MG63 (cell line): ENCODE results near the gene CYP51A1. TPM values are rescaled to one million over a fixed set of nuclear protein-coding genes. Genes with fewer than 3 reads are reported as not detected.
"Not testable (repeated sequence)": the region's sequence is repeated elsewhere in the genome, so short reads cannot be mapped to it uniquely, and the experiment has no call there.

Experiments used
- DNase-seq: peaks from one replicate; pipeline ENCODE4 v3.0.0-alpha.2; 2020
- H3K27me3 ChIP-seq: fragments of 250-450 bp; sonication (Bioruptor Pico); 2 replicates; pipeline ENCODE4 v1.5.1; 2020; ENCODE audit warnings: mild to moderate bottlenecking, moderate library complexity
- H3K36me3 ChIP-seq: fragments of 250-450 bp; sonication (Bioruptor Pico); 2 replicates; pipeline ENCODE4 v1.5.1; 2020; ENCODE audit warnings: mild to moderate bottlenecking, moderate library complexity
- H3K4me3 ChIP-seq: fragments of 250-450 bp; sonication (Bioruptor Pico); 2 replicates; pipeline ENCODE4 v1.5.1; 2020; ENCODE audit warnings: mild to moderate bottlenecking, moderate library complexity
- H3K9me3 ChIP-seq: fragments of 250-450 bp; sonication (Bioruptor Pico); 2 replicates; pipeline ENCODE4 v1.5.1; 2020; ENCODE audit warnings: mild to moderate bottlenecking, moderate library complexity
- total RNA-seq: library from RNA; depleted of rRNA; stranded (reverse); fragments of >200 nt; shearing (Covaris generic); gene quantifications from 2 replicates; pipeline ENCODE4 v1.2.3, GENCODE V29; 2014; ENCODE audit warnings: low replicate concordance; rRNA removed

Gene CYP51A1
- total RNA-seq: 38.4 and 57.1 TPM in 2 replicates

DNA sequence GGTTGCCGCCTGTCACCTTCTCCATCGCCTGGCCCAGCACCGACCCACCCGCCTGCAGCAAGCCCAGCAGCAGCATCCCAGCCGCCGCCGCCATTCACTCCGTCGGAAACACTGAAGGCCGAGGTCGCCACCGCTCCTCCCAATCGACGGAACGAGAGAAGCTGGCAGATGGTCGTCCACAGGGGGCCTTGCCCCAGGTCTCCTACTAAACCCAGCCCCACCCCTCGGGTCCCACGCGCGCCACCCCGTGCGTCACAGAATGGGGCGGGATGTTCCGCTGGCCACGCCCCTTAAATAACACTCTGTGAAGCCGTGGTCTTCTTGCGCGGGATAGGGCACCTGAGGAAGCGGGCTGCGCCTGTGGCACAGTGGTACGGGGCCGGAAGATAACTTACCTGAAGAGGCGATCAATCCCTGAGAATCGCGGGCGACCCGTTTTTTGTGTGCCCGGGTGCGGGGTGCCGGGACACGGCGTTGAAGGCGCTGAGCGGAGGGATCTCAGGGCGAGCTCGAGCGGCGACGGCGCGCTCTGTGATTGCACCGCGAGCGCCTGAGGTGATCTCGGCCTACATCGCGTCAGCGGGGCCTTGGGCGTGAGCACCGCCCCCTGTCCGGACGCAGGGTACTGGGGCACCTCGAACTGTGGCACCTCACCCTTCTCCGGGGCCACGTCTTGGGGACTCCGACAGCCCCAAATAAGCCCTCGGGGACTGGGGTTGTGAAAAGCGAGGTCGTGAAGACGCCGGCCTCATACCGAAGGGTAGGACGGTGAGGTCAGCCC, at the start of gene CYP51A1:
CYP51A1 (minus strand) TSS at position 207 of the 781 bp plus-strand sequence; CDS start at position 94, 113 bp downstream.
- peak within 1 kb of the TSS; percentile 85 for H3K4me3 ChIP-seq
- no peaks in the 10 kb centered on the region for H3K9me3 ChIP-seq
- no peaks in the 10 kb centered on the region for H3K27me3 ChIP-seq
- DNase-seq: peak; percentile 84
- 0 out of 2 replicates have a peak, but pooled peaks cover 2% of the 10 kb centered on the region for H3K36me3 ChIP-seq

DNA sequence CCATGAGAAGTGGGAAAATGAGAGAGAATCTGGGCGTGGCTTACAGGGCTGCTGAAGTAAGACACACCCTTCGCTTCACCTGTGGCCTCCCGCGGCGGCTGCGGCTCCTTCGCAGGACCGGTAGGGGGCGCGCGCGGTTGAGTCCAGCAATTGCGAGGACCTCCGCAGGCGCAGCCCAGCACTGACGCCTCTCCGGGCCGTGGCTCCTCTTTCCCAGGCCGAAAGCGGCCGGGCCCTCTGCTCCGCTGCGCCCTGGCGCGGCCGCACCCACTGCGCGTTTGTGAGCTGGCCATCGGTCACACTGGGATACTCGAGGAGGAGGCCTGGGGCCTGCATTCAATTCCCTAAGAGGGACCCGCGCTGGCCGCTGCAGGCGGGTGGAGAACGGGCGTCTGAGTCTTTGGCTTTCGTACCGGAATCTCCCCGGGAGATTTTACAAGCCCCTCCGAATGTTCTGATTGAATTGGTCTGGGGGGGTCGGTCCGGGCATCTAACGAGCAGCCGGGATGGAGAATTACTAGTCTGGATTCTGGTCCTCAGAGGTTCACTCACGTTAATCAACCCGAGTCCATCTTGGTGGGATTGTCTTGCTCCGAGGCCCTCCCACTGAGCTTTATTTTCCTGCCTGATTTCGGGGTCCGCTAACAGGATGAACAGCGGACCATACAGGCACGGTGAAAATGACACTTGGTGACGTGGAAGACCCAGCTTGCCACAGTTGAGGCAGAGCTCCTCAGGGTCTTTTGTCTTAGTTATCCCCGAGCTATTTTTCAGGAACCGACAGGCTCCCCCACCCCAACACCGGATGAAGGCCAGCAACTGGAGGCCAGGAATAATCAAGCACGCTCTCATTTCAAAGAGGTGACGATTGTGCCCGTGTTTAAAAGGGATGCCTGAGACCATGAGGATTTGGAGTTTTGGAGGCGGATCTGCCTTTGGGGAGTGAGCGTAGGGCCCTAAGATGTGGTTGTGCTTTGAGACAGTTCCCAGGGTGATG, 44.9 kb upstream of the CYP51A1 start, which contains the start of gene LRRD1:
LRRD1 (minus strand) TSS at position 215 of the 997 bp plus-strand sequence. CDS start 13,940 bp downstream, outside the sequence.
- peak; percentile 70 for DNase-seq
- Histone ChIP-seq H3K9me3 (peaks cover 3% of the 10 kb centered on the region; the same call in 1 of the 2 replicates), H3K4me3 (no peak within 1 kb of the TSS), H3K36me3 (no peaks in the 10 kb centered on the region), H3K27me3 (no peaks in the 10 kb centered on the region)

DNA sequence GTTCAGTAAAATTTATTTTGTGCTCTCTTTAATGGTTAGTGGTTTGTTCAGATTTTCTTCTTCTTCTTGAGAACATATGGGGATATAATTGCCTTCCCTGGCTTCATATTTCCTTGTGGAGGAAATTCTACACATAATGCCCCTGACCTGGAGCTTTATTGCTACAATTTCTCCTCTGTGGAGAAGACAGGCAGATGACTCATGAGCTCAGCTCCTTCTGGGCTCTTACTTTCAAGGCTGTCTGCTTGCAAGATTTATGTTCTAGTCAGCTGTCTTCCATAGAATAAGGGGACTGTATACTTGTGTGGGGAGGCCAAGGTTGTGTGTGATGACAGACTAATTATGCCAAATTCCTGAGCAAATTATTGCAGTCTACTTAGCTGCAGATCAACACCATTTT, 43.1 kb upstream of the CYP51A1 start:
- Histone ChIP-seq H3K36me3 (no peaks in the 10 kb centered on the region), H3K9me3 (no peaks in the 10 kb centered on the region), H3K27me3 (no peaks in the 10 kb centered on the region), H3K4me3 (no peak overlapping the region)
- DNase-seq: no peak

DNA sequence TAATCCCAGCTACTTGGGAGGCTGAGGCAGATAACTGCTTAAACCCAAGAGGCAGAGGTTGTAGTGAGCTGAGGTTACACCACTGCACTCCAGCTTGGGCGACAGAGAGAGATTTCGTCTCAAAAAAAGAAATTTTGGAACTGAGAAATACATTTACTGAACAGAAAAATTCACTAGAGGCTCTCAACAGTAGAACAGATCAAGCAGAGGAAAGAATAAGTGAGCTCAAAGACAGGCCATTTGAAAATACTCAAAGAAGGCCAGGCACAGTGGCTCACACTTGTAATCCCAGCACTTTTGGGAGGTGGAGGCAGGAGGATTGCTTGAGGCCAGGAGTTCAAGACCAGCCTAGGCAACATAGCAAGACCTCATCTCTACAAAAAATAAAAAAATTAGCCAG, 35.3 kb upstream of the CYP51A1 start:
- H3K27me3 ChIP-seq, H3K9me3 ChIP-seq, DNase-seq, H3K36me3 ChIP-seq, H3K4me3 ChIP-seq: not testable (repeated sequence)

DNA sequence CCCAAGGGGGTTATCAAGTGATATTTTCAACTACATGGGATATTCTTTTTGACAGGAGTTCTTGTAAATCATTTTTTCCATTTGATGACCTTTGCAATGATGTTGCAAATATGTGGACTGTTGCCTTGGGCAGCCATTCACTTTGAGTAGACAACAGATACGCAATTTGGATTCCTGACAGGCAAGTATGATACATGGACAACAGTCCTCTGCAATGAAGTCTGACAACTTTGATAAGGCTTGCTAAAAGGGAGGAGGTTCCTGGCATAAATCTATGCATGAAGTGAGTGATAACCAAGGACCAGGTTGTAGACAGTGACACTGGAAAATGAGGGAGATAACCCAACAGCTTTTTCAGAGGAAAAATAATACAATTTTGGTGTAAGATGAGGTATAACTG, 27.0 kb upstream of the CYP51A1 start:
- H3K36me3 ChIP-seq: no peaks in the 10 kb centered on the region
- H3K9me3 ChIP-seq: no peaks in the 10 kb centered on the region
- no peaks in the 10 kb centered on the region for H3K27me3 ChIP-seq
- no peak for DNase-seq
- H3K4me3 ChIP-seq: no peak overlapping the region

DNA sequence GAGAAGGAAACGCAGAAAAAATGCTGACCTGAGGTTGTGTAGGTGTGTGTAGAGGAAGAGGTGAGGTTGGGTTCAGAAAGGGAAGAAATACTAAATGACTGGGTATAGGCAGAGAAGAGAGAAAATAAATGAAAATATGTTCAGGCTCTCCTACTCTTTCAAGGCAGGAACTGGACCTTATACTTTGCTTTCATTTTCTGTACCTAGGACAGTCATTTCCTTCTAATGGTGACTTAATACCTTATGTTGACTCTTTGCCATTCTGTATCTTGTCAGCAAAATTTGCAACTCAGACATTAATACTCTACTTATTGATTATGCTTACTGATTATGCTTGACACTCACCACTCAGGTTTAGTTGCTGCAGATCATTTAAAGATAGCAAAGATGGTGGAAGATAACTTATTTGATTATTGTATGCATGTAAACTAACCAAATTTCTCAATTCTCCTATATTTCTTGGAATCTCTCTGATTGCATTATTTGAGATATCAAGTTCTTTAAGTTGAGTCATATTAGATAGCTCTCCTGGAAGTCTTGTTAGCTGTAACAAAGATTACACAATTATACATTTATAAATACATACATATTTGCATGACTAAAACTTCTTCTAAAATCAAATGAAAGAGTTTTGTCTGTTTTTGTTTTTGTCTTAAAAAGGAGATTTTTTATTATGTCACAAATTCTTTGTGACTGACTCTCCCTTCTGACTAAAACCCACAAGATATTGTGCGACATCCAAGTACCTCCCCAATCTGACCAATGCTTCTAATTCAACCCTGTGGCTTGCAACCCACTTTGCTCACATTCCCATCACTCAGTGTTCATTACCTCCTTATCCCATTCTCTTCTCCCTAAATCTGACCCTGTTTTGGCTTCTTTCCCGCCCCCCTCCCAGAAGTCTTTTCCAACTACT, 24.6 kb upstream of the CYP51A1 start:
- Histone ChIP-seq H3K4me3 (no peak overlapping the region), H3K9me3 (no peaks in the 10 kb centered on the region), H3K36me3 (no peaks in the 10 kb centered on the region), H3K27me3 (no peaks in the 10 kb centered on the region)
- peak; percentile 58 for DNase-seq

DNA sequence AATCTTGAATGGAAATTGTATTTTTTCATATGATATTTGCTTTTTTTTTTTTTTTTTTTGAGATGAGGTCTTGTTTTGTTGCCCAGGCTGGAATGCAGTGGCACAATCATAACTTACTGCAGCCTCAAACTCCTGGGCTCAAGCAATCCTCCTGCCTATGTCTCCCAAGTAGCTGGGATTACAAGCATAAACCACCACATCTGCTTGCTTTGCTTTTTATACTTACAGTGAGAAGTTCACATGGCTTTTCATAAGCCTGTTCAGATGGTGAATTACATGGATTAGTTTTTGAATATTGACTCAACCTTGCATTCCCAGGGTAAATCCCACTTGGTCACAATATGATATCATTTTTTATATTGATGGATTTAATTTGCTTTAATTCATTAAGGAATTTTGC, 22.7 kb upstream of the CYP51A1 start:
- no peak for DNase-seq

DNA sequence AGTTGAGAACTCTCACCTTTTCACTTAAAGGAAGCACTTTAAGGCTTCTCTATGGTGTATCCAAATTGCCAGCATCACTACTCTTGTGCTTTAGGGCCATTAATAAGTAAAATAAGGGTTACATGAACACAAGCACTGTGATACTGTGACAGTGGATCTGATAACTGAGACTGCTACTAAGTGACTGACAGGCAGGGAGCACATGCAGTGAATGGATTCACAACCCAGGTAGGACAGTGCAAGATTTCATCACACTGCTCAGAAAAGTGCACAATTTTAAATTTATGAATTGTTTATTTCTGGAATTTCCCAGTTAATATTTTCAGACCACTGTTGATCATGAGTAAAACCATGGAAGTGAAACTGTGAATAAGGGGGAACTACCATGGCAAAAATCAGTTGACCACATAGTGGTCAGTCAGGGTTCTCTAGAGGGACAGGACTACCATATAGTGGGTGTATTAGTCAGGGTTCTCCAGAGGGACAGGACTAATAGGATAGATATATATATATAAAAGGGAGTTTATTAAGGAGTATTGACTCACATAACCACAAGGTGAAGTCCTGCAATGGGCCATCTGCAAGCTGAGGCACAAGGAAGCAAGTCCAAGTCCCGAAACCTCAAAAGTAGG, 20.9 kb upstream of the CYP51A1 start:
- DNase-seq: no peak
- H3K4me3 ChIP-seq: no peak overlapping the region
- no peaks in the 10 kb centered on the region for H3K36me3 ChIP-seq
- no peaks in the 10 kb centered on the region for H3K9me3 ChIP-seq
- no peaks in the 10 kb centered on the region for H3K27me3 ChIP-seq

More for the DNA sequence above, 22.7 kb upstream of the CYP51A1 start:
- Histone ChIP-seq H3K4me3 (no peak overlapping the region), H3K9me3 (no peaks in the 10 kb centered on the region), H3K36me3 (no peaks in the 10 kb centered on the region), H3K27me3 (no peaks in the 10 kb centered on the region)

DNA sequence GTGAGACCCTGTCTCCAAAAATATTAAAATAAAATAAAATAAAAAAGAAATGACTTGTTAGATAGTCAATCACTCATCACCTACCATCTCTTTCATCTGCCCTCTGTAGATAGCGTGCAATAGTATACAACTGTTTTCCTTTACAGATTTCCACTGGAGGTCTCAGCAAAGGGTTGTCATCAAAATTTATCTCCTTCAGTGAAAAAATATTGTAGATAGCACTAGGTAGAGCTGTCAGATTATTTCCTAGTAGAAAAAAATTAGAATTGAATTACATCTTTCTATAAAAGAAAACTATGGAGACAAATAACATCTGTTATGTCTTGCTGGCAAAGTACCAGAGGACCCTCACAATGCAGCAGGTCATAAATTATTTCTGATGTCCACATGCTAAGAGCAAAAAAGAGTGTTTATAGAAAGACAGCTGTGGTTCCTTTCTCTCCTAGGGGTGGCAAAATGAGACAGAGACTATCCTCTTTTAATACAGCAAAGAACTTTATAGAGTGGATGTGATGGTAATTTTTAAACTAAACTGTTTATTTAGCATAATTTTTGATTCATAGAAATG, 16.3 kb upstream of the CYP51A1 start:
- H3K27me3 ChIP-seq: no peaks in the 10 kb centered on the region
- no peak for DNase-seq
- H3K4me3 ChIP-seq: no peak overlapping the region
- no peaks in the 10 kb centered on the region for H3K36me3 ChIP-seq
- H3K9me3 ChIP-seq: no peaks in the 10 kb centered on the region

DNA sequence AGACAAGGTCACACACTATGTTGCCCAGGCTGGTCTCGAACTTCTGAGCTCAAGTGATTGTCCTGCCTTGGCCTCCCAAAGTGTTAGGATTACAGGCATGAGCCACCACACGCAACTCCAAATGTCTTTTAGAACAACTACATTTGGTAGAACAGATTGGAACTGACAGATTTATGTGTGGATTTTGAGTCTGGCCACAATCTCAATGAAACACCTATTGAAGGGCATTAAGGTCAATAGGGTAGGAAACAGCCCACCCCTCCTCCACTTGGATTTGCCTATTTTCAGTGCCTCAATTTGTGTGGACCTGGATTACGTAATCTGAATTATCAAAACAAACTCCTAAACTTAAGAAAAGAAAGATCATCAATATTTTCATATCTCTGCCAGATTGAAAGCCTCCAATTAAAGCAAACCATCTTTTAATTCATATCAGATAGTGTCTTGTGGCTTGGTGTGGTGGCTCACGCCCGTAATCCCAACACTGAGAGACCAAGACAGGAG, 15.5 kb upstream of the CYP51A1 start:
- no peaks in the 10 kb centered on the region for H3K36me3 ChIP-seq
- DNase-seq: no peak
- no peaks in the 10 kb centered on the region for H3K27me3 ChIP-seq

DNA sequence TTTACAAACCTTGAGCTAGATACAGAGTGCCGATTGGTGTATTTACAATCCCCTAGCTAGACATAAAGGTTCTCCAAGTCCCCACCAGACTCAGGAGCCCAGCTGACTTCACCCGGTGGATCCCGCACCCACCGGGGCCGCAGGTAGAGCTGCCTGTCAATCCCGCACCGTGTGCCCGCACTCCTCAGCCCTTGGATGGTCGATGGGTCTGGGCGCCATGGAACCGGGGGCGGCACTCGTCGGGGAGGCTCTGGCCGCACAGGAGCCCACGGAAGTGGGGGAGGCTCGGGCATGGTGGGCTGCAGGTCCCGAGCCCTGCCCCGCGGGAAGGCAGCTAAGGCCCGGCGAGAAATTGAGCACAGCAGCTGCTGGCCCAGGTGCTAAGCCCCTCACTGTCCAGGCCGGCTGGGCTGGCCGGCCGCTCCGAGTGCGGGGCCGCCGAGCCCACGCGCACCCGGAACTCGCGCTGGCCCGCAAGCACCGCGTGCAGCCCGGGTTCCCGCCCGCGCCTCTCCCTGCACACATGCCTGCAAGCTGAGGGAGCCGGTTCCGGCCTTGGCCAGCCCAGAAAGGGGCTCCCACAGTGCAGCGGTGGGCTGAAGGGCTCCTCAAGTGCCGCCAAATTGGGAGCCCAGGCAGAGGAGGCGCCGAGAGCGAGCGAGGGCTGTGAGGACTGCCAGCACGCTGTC, 9.1 kb upstream of the CYP51A1 start:
- not testable (repeated sequence) for H3K36me3 ChIP-seq, H3K9me3 ChIP-seq, H3K4me3 ChIP-seq

More for the DNA sequence above, 15.5 kb upstream of the CYP51A1 start:
- Histone ChIP-seq H3K9me3 (no peaks in the 10 kb centered on the region), H3K4me3 (no peak overlapping the region)

DNA sequence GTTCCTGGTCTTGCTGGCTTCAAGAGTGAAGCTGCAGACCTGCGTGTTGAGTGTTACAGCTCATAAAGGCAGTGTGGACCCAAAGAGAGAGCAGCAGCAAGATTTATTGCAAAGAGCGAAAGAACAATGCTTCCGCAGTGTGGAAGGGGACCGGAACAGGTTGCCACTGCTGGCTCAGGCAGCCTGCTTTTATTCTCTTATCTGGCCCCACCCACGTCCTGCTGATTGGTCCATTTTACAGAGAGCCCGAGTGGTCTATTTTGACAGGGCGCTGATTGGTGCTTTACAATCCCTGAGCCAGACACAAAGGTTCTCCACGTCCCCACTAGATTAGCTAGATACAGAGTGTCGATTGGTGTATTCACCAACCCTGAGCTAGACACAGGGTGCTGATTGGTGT, 8.5 kb upstream of the CYP51A1 start:
- not testable (repeated sequence) for DNase-seq, H3K9me3 ChIP-seq, H3K4me3 ChIP-seq, H3K36me3 ChIP-seq, H3K27me3 ChIP-seq

More for the DNA sequence above, 9.1 kb upstream of the CYP51A1 start:
- H3K27me3 ChIP-seq, DNase-seq: not testable (repeated sequence)

DNA sequence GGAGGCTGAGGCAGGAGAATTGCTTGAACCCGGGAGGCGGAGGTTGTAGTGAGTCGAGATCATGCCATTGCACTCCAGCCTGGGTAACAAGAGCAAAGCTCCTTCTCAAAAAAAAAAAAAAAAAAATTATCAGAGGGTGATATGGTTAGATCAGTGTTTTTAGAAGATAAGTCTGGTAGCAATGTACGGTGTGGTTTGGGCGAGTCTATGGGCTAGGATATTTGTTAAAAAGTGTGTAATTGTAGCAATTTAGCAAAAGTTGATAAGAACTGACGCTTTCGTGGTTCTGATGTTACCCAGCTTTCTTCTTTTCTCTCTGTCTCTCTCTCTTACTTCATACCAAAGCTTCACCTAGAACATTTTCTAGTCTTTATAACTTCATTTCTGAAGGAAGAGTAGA, 6.9 kb upstream of the CYP51A1 start:
- Histone ChIP-seq H3K4me3 (no peak overlapping the region), H3K27me3 (no peaks in the 10 kb centered on the region)
- no peak for DNase-seq

DNA sequence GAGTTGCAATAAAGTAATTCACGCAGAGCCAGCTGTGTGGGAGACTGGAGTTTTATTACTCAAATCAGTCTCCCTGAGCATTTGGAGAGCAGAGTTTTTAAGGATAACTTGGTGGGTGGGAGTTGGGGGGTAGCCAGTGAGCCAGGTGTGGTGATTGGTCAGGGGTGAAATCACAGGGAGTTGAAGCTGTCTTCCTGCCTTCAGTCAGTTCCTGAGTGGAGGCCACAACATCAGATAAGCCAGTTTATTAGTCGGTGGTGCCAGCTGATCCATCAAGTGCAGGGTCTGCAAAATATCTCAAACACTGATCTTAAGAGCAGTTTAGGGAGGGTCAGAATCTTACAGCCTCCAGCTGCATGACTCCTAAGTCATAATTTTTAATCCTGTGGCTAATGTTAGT, 3.3 kb upstream of the CYP51A1 start:
- H3K4me3 ChIP-seq: no peak overlapping the region
- DNase-seq: no peak
- no peaks in the 10 kb centered on the region for H3K36me3 ChIP-seq
- no peaks in the 10 kb centered on the region for H3K27me3 ChIP-seq
- no peaks in the 10 kb centered on the region for H3K9me3 ChIP-seq

More for the DNA sequence above, 6.9 kb upstream of the CYP51A1 start:
- Histone ChIP-seq H3K9me3 (no peaks in the 10 kb centered on the region), H3K36me3 (no peaks in the 10 kb centered on the region)
